Fibroblast of skin of abdomen (primary cell): ENCODE results near the gene STX3. TPM values are rescaled to one million over a fixed set of nuclear protein-coding genes. Genes with fewer than 3 reads are reported as not detected.

Experiments used
- DNase-seq: peaks from one replicate; pipeline ENCODE4 v3.0.0-alpha.2; 2013
- polyA plus RNA-seq, 2 experiments: library from polyadenylated mRNA; unstranded; fragments of 120-200 nt; gene quantifications; one replicate each; pipeline ENCODE4 v1.2.1, GENCODE V29; 2013; ENCODE audit not compliant: insufficient read length in 2 of 2

STX3 gene
- 5.9 TPM for polyA plus RNA-seq (2013, experiment 1 of 2; ENCODE audit: insufficient read length)
- 7.4 TPM for polyA plus RNA-seq (2013, experiment 2 of 2; ENCODE audit: insufficient read length)

- DNase-seq, result peak; percentile 37
These were observed at the start of gene STX3 for GRCh38 chr11:59754859-59755700. STX3 (plus strand) TSS chr11:59755376; CDS start chr11:59755606, 230 bp downstream.

GRCh38 chr11:59706518-59707285, 48.5 kb upstream of the STX3 start:
- DNase-seq, result peak; percentile 84

GRCh38 chr11:59707371-59707770, 47.8 kb upstream of the STX3 start:
- DNase-seq, result no peak

GRCh38 chr11:59708537-59708936, 46.6 kb upstream of the STX3 start:
- peak; percentile 17 for DNase-seq

- DNase-seq, result no peak
These were observed 44.9 kb upstream of the STX3 start for GRCh38 chr11:59710136-59710847.

- DNase-seq, result no peak
These were observed 41.4 kb upstream of the STX3 start, which contains the start of gene OR10V1 for GRCh38 chr11:59713745-59714144. OR10V1 (minus strand) TSS chr11:59713845; CDS start chr11:59713845, 0 bp downstream.

- DNase-seq, result no peak
These were observed 39.1 kb upstream of the STX3 start for GRCh38 chr11:59716051-59716450.

- no peak for DNase-seq
These were observed 35.6 kb upstream of the STX3 start for GRCh38 chr11:59719556-59719955.

- DNase-seq, result no peak
These were observed 31.1 kb upstream of the STX3 start for GRCh38 chr11:59724066-59724465.

GRCh38 chr11:59727426-59727825, 27.8 kb upstream of the STX3 start:
- DNase-seq, result no peak

GRCh38 chr11:59728154-59728553, 27.0 kb upstream of the STX3 start:
- DNase-seq, result no peak

- DNase-seq, result no peak
These were observed 26.3 kb upstream of the STX3 start for GRCh38 chr11:59728913-59729312.

GRCh38 chr11:59729834-59730233, 25.3 kb upstream of the STX3 start:
- no peak for DNase-seq

- no peak for DNase-seq
These were observed 24.1 kb upstream of the STX3 start for GRCh38 chr11:59730896-59731565.

GRCh38 chr11:59746111-59746510, 9.1 kb upstream of the STX3 start:
- no peak for DNase-seq

GRCh38 chr11:59753650-59754493, 1.3 kb upstream of the STX3 start:
- DNase-seq, result peak; percentile 68

- DNase-seq, result no peak
These were observed 700 bp upstream of the STX3 start for GRCh38 chr11:59754494-59754858.

- DNase-seq, result peak; percentile 61
These were observed 753 bp downstream of the STX3 start for GRCh38 chr11:59755701-59756557.

- DNase-seq, result no peak
These were observed 1.3 kb downstream of the STX3 start for GRCh38 chr11:59756558-59756840.

- DNase-seq, result no peak
These were observed 1.7 kb downstream of the STX3 start for GRCh38 chr11:59756845-59757244.
